Right atrium auricular region (tissue), 2 donors: ENCODE measurements around the gene HPCA. TPM values are rescaled to one million over a fixed set of nuclear protein-coding genes. Genes with fewer than 3 reads are reported as not detected.
A peak's percentile ranks its signal among the peaks of the same experiment; 100 is the strongest.

Source experiments
- DNase-seq: peaks from one replicate; pipeline ENCODE4 v3.0.0-alpha.2; 2019; ENCODE audit warnings: low spot score
- H3K27ac ChIP-seq, 2 donors: fragments of 200-600 bp; sonication (generic); 1 replicate in 1 of 2; 2 replicates in 1 of 2; pipeline ENCODE4 v1.5.1; 2016 to 2019
- H3K27me3 ChIP-seq, 2 donors: fragments of 200-600 bp; sonication (generic); one replicate each; pipeline versions ENCODE4 v1.5.1 to v1.6.0; 2017 to 2019
- H3K36me3 ChIP-seq: fragments of 200-600 bp; sonication (generic); one replicate; pipeline ENCODE4 v1.5.1; 2016
- H3K4me1 ChIP-seq, 2 donors: fragments of 200-600 bp; sonication (generic); one replicate each; pipeline versions ENCODE4 v1.5.1 to v1.6.0; 2017 to 2019
- H3K4me3 ChIP-seq, 2 donors: fragments of 200-600 bp; sonication (generic); 1 replicate in 1 of 2; 2 replicates in 1 of 2; pipeline ENCODE4 v1.5.1; 2017 to 2019; ENCODE audit warnings: mild to moderate bottlenecking in 1 of 2, moderate library complexity in 1 of 2
- H3K9me3 ChIP-seq, 2 donors: fragments of 200-600 bp; sonication (generic); one replicate each; pipeline ENCODE4 v1.5.1; 2019
- total RNA-seq, 2 donors: library from RNA; depleted of rRNA; stranded (reverse); fragments of >200 nt; gene quantifications; one replicate each; pipeline ENCODE4 v1.1.0, GENCODE V29; 2016
- TF ChIP-seq, protein P1 (sequence below), 2 donors: fragments of 200-600 bp; sonication (generic); IDR thresholded peaks; one replicate each; pipeline ENCODE4 v1.5.1; 2019; ENCODE audit warnings: antibody characterized with exemption in 2 of 2

The HPCA gene
- total RNA-seq, 2 donors from 2014 or later, result not detected

GRCh38 chr1:32884726-32885125 is 1.6 kb upstream of the HPCA start:
- Histone ChIP-seq H3K4me1 (peaks cover 0 to 26% of the 10 kb centered on the region in 2 donors), H3K27ac (no peak overlapping the region), H3K36me3 (no peaks in the 10 kb centered on the region), H3K27me3 (peaks cover 0 to 19% of the 10 kb centered on the region in 2 donors), H3K9me3 (no peaks in the 10 kb centered on the region), H3K4me3 (no peak overlapping the region)
- TF ChIP-seq, protein P1, sequence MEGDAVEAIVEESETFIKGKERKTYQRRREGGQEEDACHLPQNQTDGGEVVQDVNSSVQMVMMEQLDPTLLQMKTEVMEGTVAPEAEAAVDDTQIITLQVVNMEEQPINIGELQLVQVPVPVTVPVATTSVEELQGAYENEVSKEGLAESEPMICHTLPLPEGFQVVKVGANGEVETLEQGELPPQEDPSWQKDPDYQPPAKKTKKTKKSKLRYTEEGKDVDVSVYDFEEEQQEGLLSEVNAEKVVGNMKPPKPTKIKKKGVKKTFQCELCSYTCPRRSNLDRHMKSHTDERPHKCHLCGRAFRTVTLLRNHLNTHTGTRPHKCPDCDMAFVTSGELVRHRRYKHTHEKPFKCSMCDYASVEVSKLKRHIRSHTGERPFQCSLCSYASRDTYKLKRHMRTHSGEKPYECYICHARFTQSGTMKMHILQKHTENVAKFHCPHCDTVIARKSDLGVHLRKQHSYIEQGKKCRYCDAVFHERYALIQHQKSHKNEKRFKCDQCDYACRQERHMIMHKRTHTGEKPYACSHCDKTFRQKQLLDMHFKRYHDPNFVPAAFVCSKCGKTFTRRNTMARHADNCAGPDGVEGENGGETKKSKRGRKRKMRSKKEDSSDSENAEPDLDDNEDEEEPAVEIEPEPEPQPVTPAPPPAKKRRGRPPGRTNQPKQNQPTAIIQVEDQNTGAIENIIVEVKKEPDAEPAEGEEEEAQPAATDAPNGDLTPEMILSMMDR (IDR thresholded peaks at IDR 0.05), result no peak
- no peak for DNase-seq

DNA sequence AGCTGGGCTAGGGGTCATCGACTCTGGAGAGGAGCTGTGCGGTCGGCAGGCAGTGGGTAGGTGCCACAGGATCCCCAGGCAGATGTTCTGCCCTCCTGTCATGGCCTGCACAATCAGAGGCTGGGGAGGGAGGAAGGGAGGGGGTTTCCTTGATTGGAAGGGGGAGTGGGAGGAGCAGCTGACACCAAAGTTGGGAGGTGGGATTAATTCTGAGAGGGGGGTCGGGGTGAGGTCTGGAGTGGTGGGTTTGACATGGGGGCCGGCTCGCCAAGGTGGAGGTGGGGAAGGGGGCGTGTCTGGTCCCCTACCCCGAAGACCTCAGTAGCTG is 651 bp upstream of the HPCA start:
- peaks cover 0 to 19% of the 10 kb centered on the region in 2 donors for H3K27me3 ChIP-seq

GRCh38 chr1:32886828-32887414 is 630 bp downstream of the HPCA start:
- DNase-seq, result no peak
- Histone ChIP-seq H3K4me1 (peaks cover 0 to 16% of the 10 kb centered on the region in 2 donors), H3K27ac (no peak overlapping the region), H3K9me3 (no peaks in the 10 kb centered on the region), H3K27me3 (peaks cover 0 to 19% of the 10 kb centered on the region in 2 donors), H3K36me3 (no peaks in the 10 kb centered on the region), H3K4me3 (peak overlapping the region in 1 of 2 donors; percentile 39)
- TF ChIP-seq, protein P1 (IDR thresholded peaks at IDR 0.05), result peak in 1 of 2 donors; percentile 2

More for the DNA sequence above, 651 bp upstream of the HPCA start:
- no peak overlapping the region for H3K27ac ChIP-seq
- no peak overlapping the region for H3K4me3 ChIP-seq
- no peaks in the 10 kb centered on the region for H3K36me3 ChIP-seq
- no peaks in the 10 kb centered on the region for H3K9me3 ChIP-seq
- H3K4me1 ChIP-seq, result peaks cover 0 to 26% of the 10 kb centered on the region in 2 donors
- TF ChIP-seq, protein P1 (IDR thresholded peaks at IDR 0.05), result no peak
- DNase-seq, result no peak

- TF ChIP-seq, protein P1 (IDR thresholded peaks at IDR 0.05), result no peak
- H3K4me1 ChIP-seq, result peaks cover 0 to 11% of the 10 kb centered on the region in 2 donors
- H3K4me3 ChIP-seq, result no peak overlapping the region
- no peaks in the 10 kb centered on the region for H3K9me3 ChIP-seq
- no peak for DNase-seq
- H3K27me3 ChIP-seq, result peaks cover 0 to 19% of the 10 kb centered on the region in 2 donors
- H3K36me3 ChIP-seq, result no peaks in the 10 kb centered on the region
- no peak overlapping the region for H3K27ac ChIP-seq
Measured at GRCh38 chr1:32887623-32888022, 1.3 kb downstream of the HPCA start.

GRCh38 chr1:32888134-32888533 is 1.8 kb downstream of the HPCA start:
- Histone ChIP-seq H3K27ac (no peak overlapping the region), H3K4me3 (no peak overlapping the region), H3K4me1 (peaks cover 0 to 16% of the 10 kb centered on the region in 2 donors), H3K27me3 (peaks cover 0 to 19% of the 10 kb centered on the region in 2 donors), H3K9me3 (no peaks in the 10 kb centered on the region), H3K36me3 (no peaks in the 10 kb centered on the region)
- TF ChIP-seq, protein P1 (IDR thresholded peaks at IDR 0.05), result no peak
- DNase-seq, result no peak
